WI38 (cell line): ENCODE measurements around the gene ZPBP2.

ENCODE experiments used
- H3K4me3 ChIP-seq: 2 replicates; pipeline ENCODE4 v1.5.1; 2011; ENCODE audit warnings: low read depth, mild to moderate bottlenecking, control low read depth, low read length
- TF ChIP-seq, protein P1 (sequence below): IDR thresholded peaks from 2 replicates; pipeline ENCODE4 v1.5.1; 2012; ENCODE audit warnings: low read depth, mild to moderate bottlenecking, control low read depth, low read length

Gene ZPBP2

DNA sequence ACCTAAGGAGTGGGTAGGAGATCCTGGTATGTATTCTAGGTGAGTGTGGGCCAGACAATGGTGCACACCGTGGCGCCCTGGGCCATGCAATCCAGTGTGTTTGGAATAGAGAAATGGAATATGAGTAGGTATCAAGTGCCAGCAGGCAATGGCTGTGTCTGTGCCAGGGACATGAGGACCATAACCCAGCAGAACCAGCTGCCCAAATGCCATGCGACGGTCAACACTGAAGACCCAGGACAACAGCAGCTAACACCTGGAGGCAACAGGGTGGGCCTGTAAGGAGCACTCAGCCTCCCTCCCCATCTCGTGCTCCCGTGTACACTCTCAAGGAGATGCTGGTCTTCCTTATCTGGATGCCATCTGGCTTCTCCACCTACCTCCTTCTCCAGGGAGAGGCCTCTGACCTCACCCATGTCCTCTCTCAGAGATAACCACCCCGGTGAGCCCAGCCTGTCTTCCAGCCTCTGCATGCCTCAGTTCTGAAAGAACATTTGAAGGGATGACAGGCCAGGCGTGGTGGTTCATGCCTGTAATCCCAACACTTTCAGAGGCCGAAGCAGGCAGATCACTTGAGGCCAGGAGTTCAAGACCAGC, 51.2 kb downstream of the ZPBP2 start:
- TF ChIP-seq, protein P1, sequence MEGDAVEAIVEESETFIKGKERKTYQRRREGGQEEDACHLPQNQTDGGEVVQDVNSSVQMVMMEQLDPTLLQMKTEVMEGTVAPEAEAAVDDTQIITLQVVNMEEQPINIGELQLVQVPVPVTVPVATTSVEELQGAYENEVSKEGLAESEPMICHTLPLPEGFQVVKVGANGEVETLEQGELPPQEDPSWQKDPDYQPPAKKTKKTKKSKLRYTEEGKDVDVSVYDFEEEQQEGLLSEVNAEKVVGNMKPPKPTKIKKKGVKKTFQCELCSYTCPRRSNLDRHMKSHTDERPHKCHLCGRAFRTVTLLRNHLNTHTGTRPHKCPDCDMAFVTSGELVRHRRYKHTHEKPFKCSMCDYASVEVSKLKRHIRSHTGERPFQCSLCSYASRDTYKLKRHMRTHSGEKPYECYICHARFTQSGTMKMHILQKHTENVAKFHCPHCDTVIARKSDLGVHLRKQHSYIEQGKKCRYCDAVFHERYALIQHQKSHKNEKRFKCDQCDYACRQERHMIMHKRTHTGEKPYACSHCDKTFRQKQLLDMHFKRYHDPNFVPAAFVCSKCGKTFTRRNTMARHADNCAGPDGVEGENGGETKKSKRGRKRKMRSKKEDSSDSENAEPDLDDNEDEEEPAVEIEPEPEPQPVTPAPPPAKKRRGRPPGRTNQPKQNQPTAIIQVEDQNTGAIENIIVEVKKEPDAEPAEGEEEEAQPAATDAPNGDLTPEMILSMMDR, result no peak
- H3K4me3 ChIP-seq, result no peak overlapping the region

GRCh38 chr17:39920218-39921210, 52.5 kb downstream of the ZPBP2 start:
- no peak overlapping the region for H3K4me3 ChIP-seq
- TF ChIP-seq, protein P1, result no peak

DNA sequence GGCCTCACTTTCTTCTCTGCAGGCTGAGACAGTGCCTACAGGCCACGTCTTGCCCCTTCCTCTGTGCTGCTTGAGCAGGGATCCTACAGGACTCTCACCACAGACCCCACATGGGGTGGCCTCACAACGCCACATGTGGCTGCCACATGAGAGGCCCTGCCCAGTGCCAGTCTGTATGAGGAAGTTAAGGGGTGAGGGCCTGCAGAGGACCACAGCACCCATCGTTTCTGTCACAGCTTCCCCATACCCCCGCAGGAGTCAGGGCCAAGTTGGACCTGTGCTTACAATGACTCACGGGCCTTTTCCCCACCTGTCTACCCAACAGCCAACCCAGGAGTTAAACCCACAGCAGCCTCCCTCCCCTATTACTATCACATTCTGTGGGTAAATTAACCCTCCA, 53.3 kb downstream of the ZPBP2 start:
- TF ChIP-seq, protein P1, result no peak
- no peak overlapping the region for H3K4me3 ChIP-seq

GRCh38 chr17:39922006-39922405, 54.0 kb downstream of the ZPBP2 start:
- TF ChIP-seq, protein P1, result no peak
- no peak overlapping the region for H3K4me3 ChIP-seq

DNA sequence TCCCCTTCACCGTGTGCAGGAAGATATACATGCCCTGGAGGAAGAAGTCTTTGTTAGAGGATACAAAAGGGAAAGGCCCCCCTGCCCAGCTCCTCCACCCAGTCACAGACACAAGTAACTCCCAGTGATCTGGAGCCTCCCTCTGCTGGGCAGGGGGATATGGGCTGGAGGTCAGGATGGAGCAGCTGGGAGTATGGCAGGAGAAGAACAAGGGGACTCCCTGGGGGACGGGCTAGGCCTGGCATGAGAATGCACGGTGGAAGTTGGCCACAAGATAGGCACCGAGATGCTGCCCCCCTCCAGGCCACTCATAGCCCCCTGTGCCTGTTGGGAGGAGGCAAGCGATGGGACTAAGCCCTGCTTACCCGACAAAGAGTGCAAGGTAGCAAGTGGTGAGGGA, 55.2 kb downstream of the ZPBP2 start:
- H3K4me3 ChIP-seq, result no peak overlapping the region
- TF ChIP-seq, protein P1, result no peak

DNA sequence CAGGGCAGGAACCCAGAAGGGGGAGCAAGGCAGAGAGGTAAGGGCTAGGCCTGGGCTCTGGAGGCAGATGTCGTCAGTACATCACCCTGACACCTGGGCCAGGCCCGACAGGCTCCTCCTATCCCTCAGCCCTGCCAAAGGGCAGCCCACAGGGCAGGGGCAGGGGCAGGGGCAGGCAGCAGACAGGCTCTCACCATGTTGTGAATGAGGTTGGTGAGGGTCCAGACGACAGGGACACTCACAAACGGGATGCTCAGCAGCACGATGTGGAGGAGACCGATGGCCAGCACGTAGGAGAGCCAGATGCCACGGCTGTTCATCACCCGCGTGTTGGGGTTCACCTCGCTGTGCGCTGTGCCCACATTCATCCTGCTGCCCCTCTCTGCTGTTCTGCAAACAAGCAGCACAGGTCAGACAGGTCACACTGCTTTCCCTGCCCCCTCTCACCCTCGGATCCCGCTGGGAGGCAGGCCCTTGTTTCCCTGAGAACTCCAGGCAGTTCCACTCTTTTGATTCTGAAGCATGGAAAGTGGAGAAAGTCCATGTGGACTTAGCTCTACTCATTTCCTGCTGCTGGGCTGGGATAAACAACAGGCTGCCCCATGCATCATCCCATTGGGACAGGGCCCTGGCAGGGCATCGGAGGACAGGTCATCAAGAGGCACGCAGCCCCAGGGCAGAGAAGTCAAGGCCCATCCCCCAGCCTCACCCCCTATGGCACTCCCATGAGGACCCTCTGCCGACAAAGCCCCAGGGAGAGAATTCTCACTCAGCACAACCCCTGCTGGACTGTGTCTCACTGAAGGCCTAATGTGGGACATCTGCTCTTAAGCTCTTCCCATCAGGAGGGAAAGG, 56.1 kb downstream of the ZPBP2 start:
- no peak overlapping the region for H3K4me3 ChIP-seq
- TF ChIP-seq, protein P1, result peak; percentile 40
